Left colon (tissue), 2 donors: ENCODE measurements around the gene MRPL14. TPM values are rescaled to one million over a fixed set of nuclear protein-coding genes. Genes with fewer than 3 reads are reported as not detected.
A peak's percentile ranks its signal among the peaks of the same experiment; 100 is the strongest.

Experiments
- ATAC-seq: fragments of 200-7000 bp; cut with Tn5 transposase; one replicate; pipeline ENCODE4 v1.9.1; 2020; ENCODE audit warnings: mild to moderate bottlenecking, moderate library complexity
- DNase-seq, 2 donors: peaks; one replicate each; pipeline ENCODE4 v3.0.0-alpha.2; 2020
- intact Hi-C, 2 donors: fragments of 100-400 bp; cut with DNase I in 1 of 2; cut with micrococcal nuclease in 1 of 2; formaldehyde crosslinking; loops; one replicate each; pipeline versions ENCODE4 v1.11.2 to v1.14.0; 2022; cut with DNase I, micrococcal nuclease
- total RNA-seq, 2 donors: library from RNA; stranded (reverse); fragmentation: NEBNext Ultra II Directional; extraction: Animal tissue kit (Norgen Biotek cat#: 25700); gene quantifications; one replicate each; pipeline ENCODE4 v1.2.1, GENCODE V29; 2021
- donor health status: DM: no; HTN: no; CAD: no.
- donor health status: DM: yes; HTN: yes; CAD: no.

Gene MRPL14
- total RNA-seq, 2 donors from 2014 or later, result 47.5 to 63.1 TPM

- DNase-seq (no peak), ATAC-seq (no peak)
- intact Hi-C loops, result loop anchor here (5.0 to 10.0 kb wide), 3 partner anchors 310 to 470 kb away; no protein-coding TSS in a partner anchor
Observed at GRCh38 chr6:44077214-44077946, 49.9 kb downstream of the MRPL14 start.

GRCh38 chr6:44076356-44077213, 50.7 kb downstream of the MRPL14 start:
- ATAC-seq, result peak; percentile 7
- peak; percentile 67 to 69 for DNase-seq
- intact Hi-C loops, result loop anchor here (5.0 to 10.0 kb wide), 3 partner anchors 309 to 469 kb away; no protein-coding TSS in a partner anchor

GRCh38 chr6:44075647-44076355, 51.5 kb downstream of the MRPL14 start:
- ATAC-seq (no peak), DNase-seq (no peak)
- intact Hi-C loops, result loop anchor here (5.0 to 10.0 kb wide), 3 partner anchors 308 to 468 kb away; no protein-coding TSS in a partner anchor

GRCh38 chr6:44074813-44075646, 52.2 kb downstream of the MRPL14 start:
- DNase-seq, result no peak
- intact Hi-C loops, result loop anchor here (5.0 to 10.0 kb wide), 3 partner anchors 308 to 468 kb away; no protein-coding TSS in a partner anchor
- no peak for ATAC-seq

GRCh38 chr6:44074439-44074812, 52.8 kb downstream of the MRPL14 start:
- intact Hi-C loops, result loop anchor here in 1 of 2 donors (10.0 kb wide), 1 partner anchor 410 kb away; no protein-coding TSS in a partner anchor
- DNase-seq (peak; percentile 63 to 78), ATAC-seq (peak; percentile 21)

GRCh38 chr6:44073612-44074438, 53.4 kb downstream of the MRPL14 start:
- ATAC-seq (no peak), DNase-seq (no peak)
- intact Hi-C loops, result loop anchor here in 1 of 2 donors (10.0 kb wide), 1 partner anchor 409 kb away; no protein-coding TSS in a partner anchor

GRCh38 chr6:44072959-44073611, 54.2 kb downstream of the MRPL14 start:
- peak; percentile 84 to 89 for DNase-seq
- peak; percentile 69 for ATAC-seq
- intact Hi-C loops, result loop anchor here in 1 of 2 donors (10.0 kb wide), 1 partner anchor 408 kb away; no protein-coding TSS in a partner anchor

- peak; percentile 54 to 75 for DNase-seq
- intact Hi-C loops, result loop anchor here in 1 of 2 donors (10.0 kb wide), 1 partner anchor 408 kb away; no protein-coding TSS in a partner anchor
- ATAC-seq, result peak; percentile 74
Observed at GRCh38 chr6:44072452-44072958, 54.7 kb downstream of the MRPL14 start.

GRCh38 chr6:44071670-44072451, 55.4 kb downstream of the MRPL14 start:
- DNase-seq, result no peak
- intact Hi-C loops, result loop anchor here in 1 of 2 donors (10.0 kb wide), 1 partner anchor 407 kb away; no protein-coding TSS in a partner anchor
- ATAC-seq, result no peak

GRCh38 chr6:44068607-44069296, 58.5 kb downstream of the MRPL14 start:
- intact Hi-C loops, result no loop called here
- DNase-seq (no peak), ATAC-seq (no peak)

GRCh38 chr6:44067173-44068139, 59.8 kb downstream of the MRPL14 start:
- intact Hi-C loops, result no loop called here
- DNase-seq (no peak), ATAC-seq (no peak)

- ATAC-seq (no peak), DNase-seq (no peak)
- intact Hi-C loops, result no loop called here
Observed at GRCh38 chr6:44066394-44067172, 60.7 kb downstream of the MRPL14 start.
